Measurements from ENCODE around the gene GPR141.

Gene GPR141, protein sequence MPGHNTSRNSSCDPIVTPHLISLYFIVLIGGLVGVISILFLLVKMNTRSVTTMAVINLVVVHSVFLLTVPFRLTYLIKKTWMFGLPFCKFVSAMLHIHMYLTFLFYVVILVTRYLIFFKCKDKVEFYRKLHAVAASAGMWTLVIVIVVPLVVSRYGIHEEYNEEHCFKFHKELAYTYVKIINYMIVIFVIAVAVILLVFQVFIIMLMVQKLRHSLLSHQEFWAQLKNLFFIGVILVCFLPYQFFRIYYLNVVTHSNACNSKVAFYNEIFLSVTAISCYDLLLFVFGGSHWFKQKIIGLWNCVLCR

DNA sequence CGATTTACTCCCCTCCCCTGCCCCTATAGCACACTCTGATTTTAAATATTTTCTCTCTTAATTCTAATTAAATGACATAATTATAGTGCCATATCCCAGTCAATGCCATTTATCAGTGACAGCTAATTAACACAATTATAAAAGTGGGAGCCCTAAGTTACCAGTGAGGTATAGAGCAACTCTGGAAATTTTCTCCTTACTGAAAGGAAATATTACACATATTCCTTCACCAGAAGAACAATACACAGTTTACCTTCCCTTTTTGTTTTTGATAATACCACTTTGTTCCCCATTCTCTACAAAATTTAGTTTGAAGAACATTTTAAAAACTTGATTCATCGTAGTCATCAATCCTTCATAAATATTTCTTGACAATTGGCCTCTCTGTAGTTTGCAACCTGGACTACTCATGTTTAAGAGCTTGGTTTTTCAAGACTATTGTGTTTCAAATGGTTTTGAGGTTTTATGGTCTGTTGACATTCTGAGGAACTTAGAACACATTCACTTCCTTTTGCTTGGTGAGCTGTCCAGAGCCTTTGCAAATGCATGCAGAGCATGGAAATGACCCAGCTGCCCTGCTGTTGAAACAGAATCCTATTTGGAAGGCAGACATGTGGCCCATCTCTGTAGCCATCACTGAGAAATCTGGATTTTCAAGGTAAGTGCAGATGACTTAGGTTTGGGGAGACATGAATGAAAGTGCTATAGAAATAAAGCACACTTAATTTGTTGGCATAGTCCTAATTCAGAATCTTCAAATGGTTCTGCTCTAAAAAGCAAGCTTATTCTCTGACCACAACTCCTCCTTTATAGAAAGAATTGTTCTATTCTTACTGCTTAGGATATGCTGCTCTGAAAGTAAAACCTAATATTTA is at the start of gene GPR141:
Gene GPR141 (plus strand): TSS at position 521 of the 875 bp plus-strand sequence. CDS start 56,628 bp downstream, outside the sequence.
- no peak for FAIRE-seq
- DNase-seq (ENCODE audit: low spot score) = peak; percentile 17

DNA sequence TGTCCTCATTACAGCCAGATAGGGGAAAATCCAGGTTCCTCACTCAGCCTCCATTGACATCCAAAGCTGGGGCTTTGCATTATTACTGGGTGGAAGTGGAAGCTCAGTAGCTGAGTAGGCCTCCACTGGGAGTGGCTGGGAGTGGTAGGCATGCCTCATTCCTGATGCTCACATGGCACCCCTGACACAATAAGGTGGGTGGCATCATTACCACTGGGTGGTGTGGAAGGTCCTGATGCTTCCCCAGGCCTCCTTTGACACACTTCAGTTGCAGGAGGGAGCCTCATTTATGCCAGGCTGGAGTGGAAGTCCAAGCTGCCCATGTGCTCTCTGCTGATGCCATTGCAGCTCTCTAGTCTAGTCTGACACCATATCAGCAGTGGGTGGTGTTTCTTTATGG is 48.2 kb upstream of the GPR141 start:
- DNase-seq (ENCODE audit: low spot score) (no peak), FAIRE-seq (no peak)

DNA sequence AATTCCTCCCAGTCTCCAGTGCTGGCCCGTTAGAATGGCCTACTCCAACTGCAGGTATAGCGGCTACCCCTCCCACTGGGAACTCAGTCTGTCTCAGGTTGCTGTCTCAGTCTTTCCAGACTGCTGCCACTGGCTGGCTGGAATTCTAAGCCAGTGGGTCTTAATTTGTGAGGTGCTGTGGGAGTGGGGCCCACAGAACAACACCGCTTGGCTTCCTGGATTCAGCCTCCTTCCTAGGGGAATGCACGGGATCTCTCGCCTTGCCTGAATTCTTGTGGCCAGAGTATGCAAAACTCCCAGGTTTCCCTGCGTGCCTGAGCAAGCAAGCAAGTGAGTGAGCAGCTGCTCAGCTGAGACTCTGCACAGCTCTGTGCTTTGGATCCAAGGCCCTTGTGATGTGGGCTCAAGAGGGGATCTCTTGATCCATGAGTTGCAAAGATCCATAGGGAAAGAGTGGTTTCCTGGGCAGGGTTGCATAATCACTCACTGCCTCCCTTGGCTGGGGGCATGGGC is 41.5 kb upstream of the GPR141 start:
- no peak for FAIRE-seq
- DNase-seq (ENCODE audit: low spot score) = no peak

DNA sequence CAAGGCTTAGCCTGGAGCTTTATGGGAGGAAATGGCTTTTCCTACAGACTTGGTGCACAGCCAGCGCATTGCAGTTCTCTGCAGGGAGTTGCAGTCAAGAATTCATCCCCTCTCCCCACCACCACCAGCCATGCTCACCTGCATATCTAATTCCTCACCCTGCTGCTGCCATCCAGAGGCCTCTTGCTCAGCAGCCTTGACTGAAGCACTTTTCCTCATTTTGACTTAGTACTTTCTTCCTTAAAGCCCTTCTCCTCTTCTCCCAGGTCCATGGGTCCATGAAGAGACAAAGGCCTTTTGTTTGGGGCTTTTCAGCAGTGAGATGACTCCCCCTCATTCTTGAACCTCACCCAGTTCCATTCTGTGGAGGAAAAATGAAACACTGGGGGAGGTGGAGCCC is 39.7 kb upstream of the GPR141 start:
- DNase-seq (ENCODE audit: low spot score) (peak; percentile 21), FAIRE-seq (no peak)

DNA sequence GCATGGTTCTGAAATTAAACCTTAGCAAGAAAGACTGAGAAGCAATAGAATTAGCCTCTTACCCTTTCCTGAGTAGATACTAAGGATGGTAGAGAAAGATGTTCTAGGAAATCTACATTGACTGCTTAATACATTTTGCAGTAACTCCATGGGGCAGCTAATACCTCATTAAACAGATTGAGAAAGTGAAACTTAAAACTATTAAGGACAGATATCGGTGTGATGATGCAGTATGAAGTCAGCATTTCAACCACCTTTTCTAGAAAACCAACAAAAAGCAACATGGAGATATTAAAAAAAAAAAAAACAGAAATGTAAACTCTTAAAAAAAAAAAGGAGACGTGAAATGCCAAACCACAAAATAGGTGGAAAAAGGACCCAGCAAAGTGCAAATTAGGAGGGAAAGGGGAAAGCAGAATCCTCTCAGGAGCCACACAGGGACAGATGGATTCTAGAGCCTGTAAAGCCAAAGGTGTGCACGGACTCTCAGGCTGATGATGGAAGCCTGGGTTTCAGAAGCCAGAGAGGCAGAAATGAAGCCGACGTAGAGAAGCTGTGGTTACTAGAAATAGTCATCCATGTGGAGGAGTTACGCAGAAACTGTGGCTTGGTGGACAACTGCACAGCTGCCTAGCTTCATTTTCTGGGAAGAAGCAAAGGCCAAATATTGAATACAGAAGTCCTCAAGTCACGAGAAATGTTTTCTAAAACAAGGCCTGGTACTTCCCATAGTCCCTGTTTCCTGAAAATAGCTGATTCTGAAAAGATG is 38.1 kb upstream of the GPR141 start:
- no peak for DNase-seq (ENCODE audit: low spot score)
- FAIRE-seq = no peak

DNA sequence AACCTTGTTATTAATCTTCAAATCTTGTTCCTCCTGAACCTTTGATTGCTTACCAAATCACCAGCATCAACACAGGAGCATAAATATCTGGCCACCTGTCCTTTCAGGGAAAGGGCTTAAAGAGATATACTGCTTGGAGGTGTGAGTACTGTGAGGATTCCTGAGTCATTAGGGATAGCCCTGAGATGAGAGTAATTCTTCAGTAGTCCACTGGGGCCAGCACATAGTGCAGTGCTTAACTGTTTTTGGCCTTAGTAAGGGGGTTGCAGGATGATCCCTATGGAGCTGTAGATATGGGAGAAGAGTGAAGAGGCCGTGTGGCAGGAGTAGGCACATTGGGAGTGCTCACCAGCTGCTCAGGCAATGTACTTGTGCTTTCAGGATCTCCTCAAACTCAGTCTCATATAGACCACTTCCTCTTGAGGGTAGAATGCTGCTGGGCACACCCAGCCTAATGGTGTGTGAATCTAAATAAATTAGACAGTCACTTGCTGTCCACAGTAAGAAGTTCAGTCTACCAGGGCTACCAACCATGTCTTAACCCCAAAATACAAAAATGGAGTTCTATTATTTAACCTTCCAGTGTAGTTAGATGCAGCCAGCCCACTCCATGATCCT is 26.5 kb upstream of the GPR141 start:
- no peak for DNase-seq (ENCODE audit: low spot score)
- no peak for FAIRE-seq

DNA sequence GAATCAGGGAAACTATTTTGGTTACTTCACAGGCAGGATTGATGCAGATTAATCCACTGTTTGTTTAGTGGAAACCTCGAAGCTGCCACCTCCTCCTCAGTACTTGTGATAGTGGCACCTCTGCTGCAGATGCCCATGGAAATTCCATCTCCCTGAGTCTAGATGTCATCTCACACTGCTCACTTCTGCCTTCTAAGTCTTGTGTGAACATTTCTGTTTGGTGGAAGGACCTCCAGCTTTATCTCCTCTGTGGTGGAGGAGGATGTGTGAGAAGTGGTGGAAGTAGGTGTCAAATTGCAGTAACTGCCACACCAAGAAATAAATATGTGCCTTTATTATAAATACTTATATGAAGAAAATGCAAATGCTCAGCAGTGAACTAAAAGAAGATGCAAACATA is 25.8 kb upstream of the GPR141 start:
- DNase-seq (ENCODE audit: low spot score) = no peak
- FAIRE-seq = no peak

DNA sequence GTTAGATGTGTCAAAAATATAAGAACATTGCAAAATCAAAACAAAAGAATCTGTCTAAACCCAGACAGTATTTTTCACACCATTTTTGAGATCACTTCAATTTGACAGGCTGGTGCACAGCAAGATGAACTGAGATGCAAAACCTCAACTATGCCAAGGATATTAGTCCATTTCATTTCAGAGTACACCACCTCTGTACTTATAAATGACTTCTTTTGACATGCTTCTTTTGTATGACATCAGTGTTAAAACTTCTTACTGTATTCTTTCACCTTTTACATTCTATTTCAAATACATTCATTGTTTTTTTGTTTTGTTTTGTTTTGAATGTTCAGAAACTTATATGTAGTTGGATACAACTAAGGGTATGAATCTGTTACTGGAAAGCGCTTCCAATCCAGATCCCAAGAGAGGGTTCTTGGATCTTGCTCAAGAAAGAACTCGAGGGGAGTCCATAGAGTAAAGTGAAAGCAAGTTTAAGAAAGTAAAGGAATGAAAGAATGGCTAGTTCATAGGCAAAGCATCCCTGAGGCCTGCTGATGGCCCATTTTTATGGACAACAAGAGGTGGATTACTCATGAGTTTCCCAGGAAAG is 23.5 kb upstream of the GPR141 start:
- no peak for FAIRE-seq
- no peak for DNase-seq (ENCODE audit: low spot score)

DNA sequence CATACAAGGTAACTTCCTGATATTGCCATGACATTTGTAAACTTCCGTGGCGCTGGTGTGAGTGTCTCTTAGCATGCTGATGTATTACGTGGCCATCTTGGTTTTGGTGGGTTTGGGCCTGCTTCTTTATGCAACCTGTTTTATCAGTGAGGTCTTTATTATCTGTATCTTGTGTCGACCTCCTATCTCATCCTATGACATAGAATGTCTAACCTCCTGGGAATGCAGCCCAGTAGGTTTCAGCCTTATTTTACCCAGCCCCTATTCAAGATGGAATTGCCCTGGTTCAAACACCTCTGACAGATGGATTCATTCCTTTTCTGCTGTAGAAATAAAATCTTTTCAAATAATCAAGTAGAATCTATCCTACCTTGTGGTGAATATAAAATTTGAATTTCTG is 23.0 kb upstream of the GPR141 start:
- DNase-seq (ENCODE audit: low spot score) = no peak
- FAIRE-seq = no peak

DNA sequence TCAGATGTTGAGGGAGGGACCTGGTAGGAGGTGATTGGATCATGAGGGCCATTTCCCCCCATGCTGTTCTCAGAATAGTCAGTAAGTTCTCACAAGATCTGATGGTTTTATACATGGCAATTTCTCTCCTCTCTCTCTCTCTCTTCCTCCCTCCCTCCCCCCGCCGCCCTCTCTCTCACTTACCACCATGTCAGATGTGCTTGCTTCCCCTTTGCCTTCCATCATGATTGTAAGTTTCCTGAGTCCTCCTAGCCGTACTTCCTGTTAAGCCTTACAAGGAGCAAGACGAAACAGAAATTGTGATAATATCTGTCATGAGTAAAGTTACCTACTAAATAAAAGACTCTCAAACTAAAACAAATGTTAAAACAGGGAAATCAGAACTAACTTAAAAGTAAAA is 19.9 kb upstream of the GPR141 start:
- FAIRE-seq (no peak), DNase-seq (ENCODE audit: low spot score) (no peak)

DNA sequence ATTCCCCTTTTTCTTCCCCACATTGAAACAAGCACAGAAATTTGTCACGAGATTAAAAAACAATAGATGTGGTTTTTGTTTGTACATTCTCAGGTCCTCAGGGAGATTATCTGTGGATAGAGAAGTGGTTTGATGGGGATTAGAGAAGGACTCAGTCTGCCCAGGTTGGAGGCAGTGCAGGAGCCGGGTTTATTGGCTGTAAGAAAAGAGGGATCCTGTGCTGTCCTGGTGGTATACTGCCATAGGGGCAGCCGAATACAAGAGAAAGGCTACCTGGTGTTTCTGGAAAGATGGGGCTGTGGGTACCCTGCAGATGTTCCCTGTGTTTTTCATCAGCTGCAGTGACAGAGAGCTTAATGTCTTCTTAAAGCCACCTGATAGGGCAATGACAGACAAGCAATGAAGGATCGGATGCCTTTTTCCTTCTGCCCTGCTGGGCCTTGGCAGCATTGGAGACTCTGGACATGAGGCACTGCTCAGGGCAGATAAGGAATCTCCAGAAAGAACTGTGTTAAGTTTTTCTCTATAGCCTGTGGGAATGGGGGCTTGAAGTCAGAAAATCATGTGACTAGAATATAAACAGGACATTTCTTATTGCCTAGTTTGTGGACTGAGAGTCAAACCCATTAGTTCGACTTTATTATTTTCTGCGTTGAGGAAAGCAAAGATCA is 18.1 kb upstream of the GPR141 start:
- no peak for FAIRE-seq
- no peak for DNase-seq (ENCODE audit: low spot score)

DNA sequence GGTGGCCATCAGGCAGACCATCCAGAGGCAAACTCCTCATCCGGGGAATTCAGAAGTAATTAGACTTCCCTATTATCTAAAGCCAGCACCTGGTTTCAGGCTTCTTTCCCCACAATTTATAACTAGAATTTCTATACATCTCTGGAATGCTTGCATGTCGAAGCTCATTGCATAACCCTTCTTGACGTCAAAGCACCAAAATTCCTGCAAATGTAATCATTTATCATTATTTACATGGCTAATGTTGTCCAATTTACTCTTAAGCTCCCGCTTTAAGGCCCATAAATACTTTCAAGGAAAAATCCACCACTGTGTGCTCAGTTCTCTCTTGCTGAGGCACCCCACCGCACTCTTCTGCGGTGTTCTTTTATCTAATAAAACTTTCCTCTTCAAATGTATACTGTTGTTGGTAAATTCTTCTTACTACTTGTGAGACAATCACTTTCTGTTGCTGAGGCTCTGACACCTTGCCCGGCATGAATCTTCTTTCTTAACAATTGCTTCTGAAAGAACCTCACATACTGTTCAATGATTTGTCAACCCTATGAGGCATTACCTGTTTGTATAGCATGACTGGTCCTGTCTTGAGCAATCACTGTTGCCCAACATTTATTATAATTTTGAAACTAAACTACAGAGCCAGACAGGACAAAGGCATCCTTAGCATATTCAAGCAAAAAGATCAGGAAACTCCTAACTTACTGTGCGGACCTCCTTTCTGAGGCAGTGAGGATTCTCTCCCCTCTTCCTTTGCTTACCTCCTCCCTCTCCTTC is 17.4 kb upstream of the GPR141 start:
- DNase-seq (ENCODE audit: low spot score) = no peak
- no peak for FAIRE-seq

DNA sequence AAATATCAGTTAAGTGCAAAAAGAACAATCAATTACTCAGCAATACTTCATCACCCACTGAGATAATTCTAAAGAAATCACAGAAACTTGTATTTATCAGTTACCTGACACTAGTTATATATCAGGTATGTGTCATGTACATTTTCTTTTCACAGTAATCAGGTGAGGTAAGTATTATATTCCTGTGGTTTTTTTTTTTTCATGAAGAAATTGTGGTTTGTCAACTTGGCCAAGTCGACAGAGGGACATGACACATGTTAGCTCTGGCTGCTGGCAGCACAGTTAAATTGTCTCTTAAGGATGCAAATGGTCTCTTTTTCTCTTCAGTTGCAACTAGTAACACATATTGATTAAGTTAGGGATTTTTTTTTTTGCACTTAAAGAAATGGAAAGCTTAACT is 13.7 kb upstream of the GPR141 start:
- FAIRE-seq (no peak), DNase-seq (ENCODE audit: low spot score) (no peak)

DNA sequence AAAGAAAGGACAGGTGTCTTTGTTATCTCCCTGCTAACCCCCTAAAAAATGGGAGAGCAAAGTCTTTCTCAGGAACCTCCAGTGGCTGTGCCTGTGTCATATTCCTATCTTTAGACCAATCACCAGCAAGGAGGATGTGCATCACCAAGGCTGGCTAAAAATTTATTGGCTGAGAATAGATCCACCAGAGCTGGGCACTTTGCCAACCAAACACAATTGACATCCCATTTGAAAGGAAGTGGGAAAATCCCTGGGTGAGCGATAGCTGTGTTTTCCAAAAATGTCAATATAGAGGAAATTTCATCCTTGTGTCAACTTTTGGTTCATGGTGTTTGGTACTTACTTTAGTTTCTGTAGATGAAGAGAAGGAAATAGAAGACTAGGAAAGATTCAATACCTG is 13.1 kb upstream of the GPR141 start:
- DNase-seq (ENCODE audit: low spot score) = no peak
- no peak for FAIRE-seq

DNA sequence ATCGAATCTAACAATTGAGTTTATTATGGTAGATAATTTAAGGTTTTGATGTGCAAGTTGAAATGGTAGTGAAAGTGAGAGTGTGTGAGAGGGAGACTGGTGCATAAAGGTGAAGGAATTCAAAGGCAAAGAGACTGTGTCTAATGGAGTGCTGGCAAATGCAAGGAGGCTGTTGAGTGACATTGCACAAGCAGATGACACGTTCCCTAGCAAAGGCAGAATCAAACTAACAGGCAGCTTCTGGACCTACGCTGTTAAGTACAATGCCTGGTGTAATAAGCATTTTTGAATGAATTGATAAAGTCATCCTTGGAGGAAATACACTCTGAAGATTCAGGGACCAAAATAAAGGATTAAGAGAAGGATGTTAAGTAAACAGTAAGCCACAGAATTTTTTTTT is 11.7 kb upstream of the GPR141 start:
- DNase-seq (ENCODE audit: low spot score) (no peak), FAIRE-seq (peak; percentile 77)

DNA sequence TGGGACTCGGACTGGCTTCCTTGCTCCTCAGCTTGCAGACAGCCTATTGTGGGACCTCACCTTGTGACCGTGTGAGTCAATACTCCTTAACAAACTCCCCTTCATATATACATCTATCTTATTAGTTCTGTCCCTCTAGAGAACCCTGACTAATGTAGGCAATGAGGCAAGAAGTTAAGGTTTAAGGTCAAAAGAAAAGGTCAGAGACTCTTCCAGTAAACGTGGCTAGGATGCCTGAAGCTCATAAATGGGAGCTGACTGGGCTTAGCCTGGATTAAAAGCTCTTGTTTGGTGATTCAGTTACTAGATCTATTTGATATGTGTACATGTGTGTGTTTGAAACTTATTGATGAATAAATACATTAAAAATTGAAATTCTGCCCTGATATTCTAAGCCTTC is 10.6 kb upstream of the GPR141 start:
- FAIRE-seq (no peak), DNase-seq (ENCODE audit: low spot score) (no peak)

DNA sequence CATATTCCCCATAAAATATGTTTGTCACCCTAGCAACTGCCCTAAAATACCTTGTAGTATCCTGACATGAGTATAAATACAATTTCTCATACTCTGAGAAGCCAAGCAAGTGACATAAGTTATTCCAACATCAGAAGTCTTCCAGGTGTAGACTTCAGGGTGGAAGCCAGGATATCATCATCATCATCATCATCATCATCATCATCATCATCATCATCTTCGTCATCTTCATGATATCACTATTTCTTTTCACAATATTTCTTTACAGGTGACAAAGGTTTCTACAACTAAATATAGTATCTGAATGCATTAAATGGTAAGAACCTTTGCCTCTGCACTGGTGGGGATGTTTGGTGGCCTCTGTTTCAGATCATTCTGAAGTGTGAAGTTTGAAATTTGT is 10.0 kb upstream of the GPR141 start:
- FAIRE-seq (no peak), DNase-seq (ENCODE audit: low spot score) (no peak)

DNA sequence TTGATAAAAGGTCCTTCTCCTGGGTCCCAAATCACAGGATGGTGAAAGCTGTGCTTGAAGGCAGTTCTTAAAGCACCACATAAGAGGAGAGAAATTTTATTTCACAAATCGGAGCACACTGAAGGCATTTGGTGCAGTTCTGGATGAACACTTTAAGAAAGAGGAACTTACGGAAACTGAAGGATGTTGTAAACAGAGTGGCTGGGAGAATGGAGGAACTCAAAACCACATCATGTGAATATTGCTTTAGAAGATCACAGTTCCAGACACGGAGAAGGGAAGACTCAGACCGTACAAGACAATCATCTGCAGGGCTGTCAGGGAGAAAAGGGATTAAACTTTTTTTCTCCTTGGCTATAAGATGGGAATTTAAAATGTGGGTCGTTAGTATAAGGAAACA is 9.0 kb upstream of the GPR141 start:
- no peak for DNase-seq (ENCODE audit: low spot score)
- no peak for FAIRE-seq

DNA sequence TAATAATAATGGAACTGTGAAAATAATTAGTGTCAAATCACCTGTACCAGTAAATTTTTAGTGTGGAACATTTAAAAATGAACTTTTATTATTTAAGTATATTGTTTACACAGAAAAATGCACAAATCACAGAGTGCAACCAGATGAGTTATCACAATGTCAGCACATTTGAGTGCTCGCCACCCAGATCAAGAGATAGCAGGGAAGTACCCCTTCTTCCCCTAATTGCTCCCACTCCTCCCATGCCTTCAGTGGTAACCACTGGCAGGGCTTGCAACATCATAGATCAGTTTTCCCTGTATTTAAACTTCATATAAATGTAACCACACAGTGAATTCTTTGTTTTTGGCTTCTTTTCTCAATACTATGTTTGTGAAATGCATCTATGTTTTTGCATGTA is 7.8 kb upstream of the GPR141 start:
- no peak for DNase-seq (ENCODE audit: low spot score)

DNA sequence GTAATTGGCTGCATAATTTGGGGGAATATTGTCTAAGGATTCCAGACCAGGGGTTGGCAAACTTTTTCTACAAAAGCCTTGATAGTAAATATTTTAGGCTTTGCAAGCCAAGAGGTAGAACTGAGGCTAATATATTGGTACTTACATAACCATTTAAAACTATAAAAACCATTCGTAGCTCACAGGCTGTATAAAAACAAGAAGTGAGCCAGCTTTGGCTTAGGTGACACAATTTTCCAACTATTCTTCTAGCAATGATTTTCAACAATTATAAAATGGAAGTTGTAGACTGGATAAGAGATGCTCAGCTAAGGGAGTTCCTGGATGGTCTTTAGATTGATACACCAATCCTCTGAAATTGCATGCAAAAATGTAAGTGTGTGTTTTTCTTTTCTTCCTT is 1.4 kb downstream of the GPR141 start:
- FAIRE-seq (no peak), DNase-seq (ENCODE audit: low spot score) (no peak)

More for the DNA sequence above, 7.8 kb upstream of the GPR141 start:
- FAIRE-seq = no peak
